Erythroblast (primary cell): ENCODE measurements around the gene THRB.
"Not testable (repeated sequence)": the region's sequence is repeated elsewhere in the genome, so short reads cannot be mapped to it uniquely, and the experiment has no call there.

Experiments used
- DNase-seq, 2 experiments: peaks; one replicate each; lab custom pipeline; 2025; lab: John Stamatoyannopoulos, UW
- GATA1 ChIP-seq: IDR thresholded peaks from 2 replicates; pipeline ENCODE4 v1.6.1; 2011; ENCODE audit warnings: low read depth, mild to moderate bottlenecking, control low read depth, low read length, moderate library complexity
- POLR2A ChIP-seq: IDR thresholded peaks from 2 replicates; pipeline ENCODE4 v1.6.1; 2011; ENCODE audit warnings: mild to moderate bottlenecking, low read length

THRB gene

GRCh38 chr3:24407980-24408680 lies 86.5 kb downstream of the THRB start:
- DNase-seq = no peak
- TF ChIP-seq GATA1 (no peak), POLR2A (no peak)

GRCh38 chr3:24406900-24407299 lies 87.8 kb downstream of the THRB start:
- TF ChIP-seq GATA1 (no peak), POLR2A (no peak)
- DNase-seq = no peak

- TF ChIP-seq POLR2A = no peak
- TF ChIP-seq GATA1 = no peak
- DNase-seq = no peak
Measured at GRCh38 chr3:24405057-24405456, 89.6 kb downstream of the THRB start.

- TF ChIP-seq POLR2A (no peak), GATA1 (no peak)
- no peak for DNase-seq
Measured at GRCh38 chr3:24401811-24402185, 92.9 kb downstream of the THRB start.

GRCh38 chr3:24401090-24401810 lies 93.4 kb downstream of the THRB start:
- no peak for DNase-seq
- TF ChIP-seq GATA1 = no peak

- DNase-seq = no peak
- TF ChIP-seq GATA1 (no peak), POLR2A (no peak)
Measured at GRCh38 chr3:24400450-24400849, 94.2 kb downstream of the THRB start.

- no peak for TF ChIP-seq POLR2A
- TF ChIP-seq GATA1 = no peak
- DNase-seq = no peak
Measured at GRCh38 chr3:24400015-24400414, 94.6 kb downstream of the THRB start.

GRCh38 chr3:24399614-24400013 lies 95.0 kb downstream of the THRB start:
- TF ChIP-seq GATA1 = no peak
- TF ChIP-seq POLR2A = no peak
- DNase-seq = no peak

- not testable (repeated sequence) for DNase-seq
Measured at GRCh38 chr3:24398712-24399111, 95.9 kb downstream of the THRB start.

- TF ChIP-seq POLR2A (no peak), GATA1 (no peak)
- no peak for DNase-seq
Measured at GRCh38 chr3:24396338-24396737, 98.3 kb downstream of the THRB start.

- TF ChIP-seq GATA1 = no peak
- TF ChIP-seq POLR2A = no peak
- DNase-seq = no peak
Measured at GRCh38 chr3:24394754-24395153, 99.9 kb downstream of the THRB start.

- no peak for TF ChIP-seq POLR2A
- TF ChIP-seq GATA1 = no peak
- no peak for DNase-seq
Measured at GRCh38 chr3:24393316-24393715, 101.3 kb downstream of the THRB start.

- DNase-seq = no peak
- TF ChIP-seq GATA1 (no peak), POLR2A (no peak)
Measured at GRCh38 chr3:24390169-24391130, 104.2 kb downstream of the THRB start.
